Kidney capillary endothelial cell (primary cell): Measurements from ENCODE around the gene XK.

Experiments
- DNase-seq: peaks from one replicate; pipeline ENCODE4 v3.0.0-alpha.2; 2018; ENCODE audit warnings: low spot score

XK gene

DNA sequence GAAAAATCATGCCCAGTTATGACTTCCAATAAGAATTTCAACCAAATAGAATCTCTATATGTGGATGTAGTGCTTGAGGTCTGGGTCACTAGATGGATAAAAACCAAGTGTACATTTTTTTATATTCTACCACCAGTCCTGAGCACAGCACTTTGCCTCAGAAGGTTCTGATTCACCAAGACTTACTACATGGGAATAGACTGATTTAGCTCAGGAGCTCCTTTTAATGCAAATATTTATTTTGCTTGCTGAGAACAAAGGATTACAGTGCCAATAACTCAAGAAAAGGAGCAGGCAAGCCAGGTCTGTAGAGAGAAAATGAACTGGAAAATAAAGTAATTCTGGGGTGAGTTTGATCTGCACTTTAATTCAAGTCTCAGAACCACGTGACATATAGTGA, 6.4 kb upstream of the XK start:
- no peak for DNase-seq

DNA sequence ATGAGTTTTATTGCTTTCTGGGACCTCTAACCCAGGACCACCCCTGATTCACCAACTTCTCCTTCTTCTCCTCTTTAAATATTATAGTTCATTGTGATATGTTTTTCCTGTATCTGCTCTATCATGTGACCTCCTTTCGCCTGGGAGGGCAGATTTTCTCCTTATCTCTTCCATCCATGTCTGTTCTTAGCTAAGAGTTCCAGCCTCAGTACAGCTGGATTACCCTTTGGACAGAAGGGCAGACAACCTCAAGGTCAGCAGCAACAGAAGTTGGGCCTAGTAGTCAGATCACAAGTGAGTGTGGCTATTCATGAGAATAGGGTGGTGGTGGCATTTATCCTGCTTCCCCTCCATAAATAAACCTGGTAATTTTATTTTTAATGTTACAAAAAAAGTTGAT, 5.7 kb upstream of the XK start:
- DNase-seq = no peak

DNA sequence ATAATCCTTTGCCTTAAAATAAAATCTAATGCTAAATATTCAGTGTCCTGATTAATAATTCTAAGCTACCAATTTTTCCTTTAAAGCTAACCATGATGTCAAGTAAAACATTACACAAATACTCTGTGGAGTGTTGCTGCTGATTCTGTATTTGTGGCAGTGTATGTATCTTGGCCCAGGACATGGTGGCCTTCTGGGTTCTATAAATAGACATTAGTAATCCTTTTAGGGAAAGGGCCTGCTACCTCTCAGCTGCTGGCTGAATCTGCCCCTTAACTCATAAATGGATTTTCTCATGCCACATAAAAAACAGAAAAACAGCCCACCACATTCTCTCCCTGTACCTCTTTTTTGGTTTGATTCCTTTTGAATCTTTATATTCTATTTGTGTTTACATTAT, 1.2 kb upstream of the XK start:
- DNase-seq = no peak

DNA sequence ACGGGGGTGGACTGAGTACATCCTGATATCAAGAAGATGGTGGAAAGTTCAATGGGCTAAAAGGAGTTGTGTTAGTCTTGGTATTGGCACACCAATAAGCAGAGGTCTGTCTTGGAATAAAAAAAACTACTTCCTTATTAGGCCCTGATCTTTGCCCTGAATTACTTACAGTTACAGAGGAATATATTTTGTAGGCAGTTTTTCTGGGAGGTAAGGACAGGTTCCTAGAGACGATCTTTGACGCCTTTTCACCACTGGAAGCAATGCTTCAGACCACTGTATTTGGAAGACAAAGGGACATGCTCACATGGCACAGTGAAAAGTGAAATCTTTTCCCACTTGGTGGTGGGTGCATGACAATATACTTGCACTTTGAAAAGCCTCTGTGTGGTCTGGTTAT, 618 bp upstream of the XK start:
- DNase-seq = no peak

DNA sequence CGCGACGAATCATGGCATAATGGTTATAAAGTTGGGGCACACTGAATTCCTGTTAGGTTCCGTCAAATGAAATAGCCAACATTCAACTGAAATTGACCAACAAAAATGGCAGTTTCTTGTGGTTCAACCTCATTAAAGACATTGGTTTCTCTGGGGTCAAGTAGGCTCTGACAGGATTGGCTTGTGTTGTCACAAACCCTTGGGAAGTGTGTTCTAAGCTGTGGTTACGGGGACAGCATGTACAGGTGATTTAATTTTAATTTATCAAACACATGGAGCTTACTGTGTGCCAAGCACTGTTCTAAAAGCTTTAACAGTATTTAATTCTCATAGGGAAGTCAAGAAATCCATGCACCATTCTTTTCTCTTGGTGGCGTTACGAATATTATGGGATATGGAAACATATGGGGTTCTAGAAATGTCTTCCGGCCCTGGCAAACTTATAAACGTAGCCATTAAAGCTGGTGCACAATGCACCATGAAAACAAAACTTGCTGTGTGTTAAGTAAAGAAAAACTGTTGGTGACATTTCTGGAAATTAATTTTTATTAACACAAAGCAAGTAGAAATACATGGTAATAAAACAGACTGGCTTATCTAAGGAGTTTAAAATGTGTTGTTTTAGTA, 891 bp downstream of the XK start:
- DNase-seq = no peak

DNA sequence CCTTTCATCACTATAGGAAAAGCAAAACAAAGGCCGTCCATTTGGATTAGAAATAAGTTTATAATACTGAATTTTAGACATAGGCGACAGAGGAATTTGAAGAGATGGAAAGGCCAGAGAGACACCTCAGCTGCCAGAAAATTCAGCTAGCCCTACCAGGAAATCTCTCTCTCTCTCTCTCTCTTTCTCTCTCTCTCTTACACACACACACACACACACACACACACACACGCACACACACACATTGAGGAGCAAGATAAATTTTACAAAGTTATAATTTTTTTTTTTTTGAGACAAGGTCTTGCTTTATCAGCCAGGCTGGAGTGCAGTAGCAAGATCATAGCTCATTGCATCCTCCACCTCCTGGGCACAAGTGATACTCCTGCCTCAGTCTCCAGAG, 1.4 kb downstream of the XK start:
- no peak for DNase-seq

DNA sequence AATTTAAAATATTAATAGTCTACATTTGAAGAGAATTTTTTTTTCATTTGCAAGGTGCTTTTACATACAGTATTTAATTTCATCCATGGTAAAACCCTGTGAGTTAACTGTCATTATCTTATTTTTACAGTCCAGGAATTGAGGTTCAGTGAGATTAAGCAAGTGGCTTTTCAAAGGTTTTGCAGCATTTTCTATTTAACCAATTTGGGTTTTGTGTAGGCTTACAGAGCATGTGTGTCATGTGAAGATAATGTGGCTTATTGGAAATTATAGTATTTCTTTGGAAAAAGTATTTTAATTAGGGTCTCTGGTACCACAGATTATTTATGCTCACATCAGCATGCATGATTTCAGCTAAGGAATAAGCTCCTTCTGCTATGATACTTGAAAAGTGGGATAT, 4.5 kb downstream of the XK start:
- no peak for DNase-seq

DNA sequence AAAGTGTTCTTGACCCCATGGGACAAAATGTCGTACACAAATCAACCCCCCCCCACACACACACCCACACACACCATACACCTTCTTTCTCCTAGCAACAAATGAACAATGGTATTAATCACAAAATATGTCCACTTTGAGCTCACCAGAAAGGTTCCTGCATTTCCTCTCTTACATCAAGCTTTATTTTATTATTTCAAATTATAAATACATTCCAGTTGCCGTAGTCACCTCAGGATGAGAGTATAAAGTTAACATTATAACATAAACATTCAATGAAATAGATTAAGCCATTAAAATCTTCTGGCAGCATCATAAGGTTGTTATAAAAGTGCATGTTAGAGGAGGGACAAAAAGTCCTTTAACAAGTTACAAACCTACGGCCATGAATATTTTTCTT, 7.3 kb downstream of the XK start:
- no peak for DNase-seq

DNA sequence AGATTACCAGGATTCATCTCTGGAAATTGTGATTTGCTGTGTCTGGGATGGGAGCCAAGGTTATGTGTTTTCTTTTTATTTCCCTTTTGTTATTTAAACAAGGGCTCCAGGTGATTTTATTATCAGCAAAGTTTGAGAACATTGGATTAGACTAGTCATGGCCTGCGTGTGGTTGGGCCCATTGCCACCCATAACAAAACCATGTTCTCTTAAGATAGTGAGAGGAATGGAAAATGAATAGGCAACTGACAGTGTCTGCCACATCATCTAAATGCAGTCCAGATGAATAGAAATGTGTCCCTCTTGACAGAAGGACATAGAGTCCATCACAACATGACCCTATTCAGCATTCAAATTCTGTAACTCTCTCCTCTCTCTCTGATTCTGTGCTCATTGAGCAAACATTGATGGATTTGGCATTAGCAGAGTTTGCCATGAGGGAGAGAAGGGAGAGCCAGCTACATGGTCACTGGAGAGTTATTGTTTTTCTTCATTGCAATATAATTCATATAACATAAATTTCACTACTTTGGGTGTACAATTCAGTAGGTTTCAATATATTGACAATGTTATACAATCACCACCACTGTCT, 11.7 kb downstream of the XK start:
- no peak for DNase-seq

DNA sequence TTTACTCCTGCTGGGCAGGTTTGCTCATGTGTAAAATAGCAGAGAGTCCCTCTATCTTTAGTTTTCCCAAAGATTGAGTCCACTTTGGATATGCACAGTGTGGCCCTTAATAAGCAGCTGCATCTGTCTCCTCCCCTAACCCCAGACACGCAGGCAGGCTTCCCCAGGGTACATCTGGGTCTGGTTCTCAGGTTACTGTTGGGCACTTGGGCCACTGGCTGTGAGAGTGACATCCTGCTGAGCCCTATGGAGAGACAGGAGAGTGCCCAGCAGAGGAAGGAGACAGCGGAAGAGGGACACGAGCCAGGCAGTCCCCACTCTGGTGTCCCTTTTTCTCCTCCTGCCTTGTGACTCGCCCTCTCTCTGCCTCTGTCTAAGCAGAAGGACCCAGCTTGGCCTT, 16.0 kb downstream of the XK start:
- no peak for DNase-seq

DNA sequence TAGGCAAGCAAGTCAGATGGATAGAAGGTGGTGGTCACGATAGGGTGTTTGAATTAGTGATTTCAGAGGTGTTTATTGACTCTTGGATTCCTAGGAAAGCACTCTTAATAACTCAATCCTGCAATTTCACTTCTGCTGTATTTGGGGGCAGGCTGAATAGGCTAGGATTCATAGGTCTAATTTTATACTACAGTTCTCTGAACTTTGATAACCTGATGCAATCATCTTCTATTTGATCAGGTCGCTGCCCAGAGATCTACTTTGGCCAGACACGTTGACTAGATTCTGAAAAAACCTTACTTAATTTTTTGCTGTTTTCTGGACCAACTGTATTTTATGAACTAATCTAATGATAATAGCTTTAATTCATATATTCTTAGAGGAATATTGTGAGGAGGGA, 26.4 kb downstream of the XK start:
- no peak for DNase-seq

DNA sequence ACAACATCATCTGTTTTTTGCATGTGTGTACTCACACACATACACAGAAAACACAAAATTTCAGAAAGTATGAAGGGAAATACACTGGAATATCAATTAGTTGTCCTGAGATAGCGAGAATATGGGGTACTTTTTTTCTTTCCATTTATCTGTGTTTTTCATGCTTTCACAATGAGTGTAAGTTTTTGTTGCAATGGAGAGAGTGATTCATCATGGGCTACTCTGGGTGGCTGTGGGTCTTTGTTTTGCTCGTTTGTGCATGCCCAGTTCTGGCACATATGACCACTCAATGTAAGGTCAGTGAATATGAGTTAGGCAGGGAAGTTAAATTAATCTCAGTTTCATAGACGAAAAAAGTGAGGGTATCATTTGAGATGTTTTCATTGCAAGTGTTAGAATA, 26.9 kb downstream of the XK start:
- no peak for DNase-seq

DNA sequence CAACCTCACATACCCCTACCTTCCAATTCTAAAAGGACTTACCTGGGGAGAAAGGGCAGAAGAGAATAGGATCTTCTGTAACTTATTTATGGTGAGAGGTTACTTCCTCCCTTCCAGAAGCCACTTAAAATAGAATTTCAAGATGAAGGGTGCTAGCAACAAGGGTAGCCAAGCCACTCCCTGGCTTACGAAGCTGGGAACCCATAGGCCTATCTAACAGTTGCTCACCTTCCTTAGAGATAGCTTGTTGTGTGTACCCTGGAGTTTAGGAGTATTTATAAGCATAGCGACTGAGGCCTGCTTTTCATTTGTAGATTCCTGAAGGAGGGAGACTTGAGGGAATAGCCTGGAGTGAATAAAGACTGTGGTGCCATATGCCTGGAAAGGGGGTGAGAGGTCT, 28.9 kb downstream of the XK start:
- no peak for DNase-seq

DNA sequence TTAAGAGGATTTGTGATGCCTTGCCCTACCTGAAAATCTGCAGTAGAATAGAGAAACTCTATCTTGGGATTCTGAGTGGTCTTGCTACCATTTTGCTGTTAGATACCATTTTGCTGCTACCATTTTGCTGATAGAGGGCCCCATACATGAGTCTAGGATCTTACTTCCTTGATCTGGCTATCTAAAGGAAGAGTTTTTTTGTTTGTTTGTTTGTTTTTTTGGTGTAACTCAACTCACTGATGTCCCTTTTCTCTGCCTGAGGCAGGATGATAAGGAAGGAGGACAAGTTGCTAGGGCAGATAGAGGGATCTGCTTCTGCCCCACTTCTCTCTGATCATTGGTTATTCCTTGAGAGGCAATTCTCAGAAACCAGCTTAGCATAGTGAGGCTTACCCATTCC, 31.0 kb downstream of the XK start:
- DNase-seq = no peak

DNA sequence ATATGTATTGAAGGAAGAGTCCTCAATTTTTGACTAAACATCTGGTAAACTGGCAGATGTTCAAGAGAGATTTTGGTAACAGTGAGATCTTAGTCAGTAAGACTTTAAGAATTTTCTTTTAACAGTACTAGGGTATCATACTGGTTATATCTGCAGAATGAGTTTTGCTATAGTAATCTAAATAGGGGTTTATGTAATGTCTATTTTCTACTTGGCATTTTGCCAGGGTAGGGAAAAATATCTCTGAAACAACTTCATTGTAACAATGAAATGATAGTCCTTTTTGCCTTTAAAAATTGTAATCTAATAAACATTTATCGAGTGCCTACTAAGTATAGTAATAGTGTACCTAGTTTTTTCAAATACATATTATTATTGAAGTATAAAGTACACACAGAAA, 32.1 kb downstream of the XK start:
- DNase-seq = no peak

DNA sequence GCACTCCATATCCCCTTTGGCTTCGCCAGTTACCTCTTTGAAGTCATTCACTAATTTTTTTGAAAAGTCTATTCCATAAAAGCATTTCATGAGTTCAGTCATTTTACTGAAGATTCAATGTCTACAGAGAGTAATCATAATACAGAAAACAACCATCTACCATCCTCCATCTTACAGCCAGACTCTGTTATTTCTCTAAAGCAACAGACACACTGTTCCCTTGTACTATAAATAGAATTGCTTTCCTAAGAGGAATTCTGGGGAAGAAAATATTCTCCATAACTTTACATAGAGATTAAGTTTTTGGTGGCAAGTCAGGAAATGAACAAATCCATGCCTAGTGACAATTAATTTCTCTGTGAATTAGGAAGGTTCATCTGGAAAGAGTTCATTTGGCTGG, 37.0 kb downstream of the XK start:
- DNase-seq = no peak

DNA sequence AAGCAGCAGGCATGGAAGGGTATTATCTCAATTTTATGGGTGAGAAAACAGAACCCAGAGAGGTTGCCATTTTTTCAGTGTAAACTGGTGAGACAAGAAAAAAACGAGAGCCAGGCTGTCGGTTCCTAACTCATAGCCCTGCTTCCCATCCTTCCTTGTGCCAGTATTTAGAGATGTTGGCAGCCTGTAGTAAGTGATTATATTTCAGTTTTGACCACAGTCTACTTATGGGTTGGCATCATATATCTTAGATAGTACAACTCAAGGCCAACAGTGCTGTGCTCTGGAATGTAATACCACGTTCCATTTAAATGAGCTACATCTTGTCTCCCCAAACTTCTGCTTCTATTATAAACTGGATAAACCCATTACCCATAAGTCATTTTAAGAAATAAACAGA, 40.8 kb downstream of the XK start:
- no peak for DNase-seq

DNA sequence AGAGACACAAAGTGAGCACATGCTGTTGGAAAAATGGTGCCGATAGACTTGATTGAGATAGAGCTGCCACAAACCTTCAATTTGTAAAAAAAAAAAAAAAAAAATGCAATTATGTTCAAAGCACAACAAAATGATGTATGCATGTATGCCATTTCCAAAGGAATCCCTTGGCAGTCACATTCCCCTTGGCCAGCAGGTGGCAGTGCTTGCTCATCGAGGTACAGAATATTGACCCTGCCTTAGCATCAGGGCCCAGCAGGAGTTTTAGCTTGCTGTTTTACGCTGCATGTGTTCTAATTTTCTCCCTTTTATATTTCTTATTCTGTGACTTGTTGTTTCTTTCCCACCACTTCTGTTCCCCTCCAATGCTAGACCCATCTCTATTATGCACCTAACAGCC, 59.8 kb downstream of the XK start:
- DNase-seq = peak; percentile 48

DNA sequence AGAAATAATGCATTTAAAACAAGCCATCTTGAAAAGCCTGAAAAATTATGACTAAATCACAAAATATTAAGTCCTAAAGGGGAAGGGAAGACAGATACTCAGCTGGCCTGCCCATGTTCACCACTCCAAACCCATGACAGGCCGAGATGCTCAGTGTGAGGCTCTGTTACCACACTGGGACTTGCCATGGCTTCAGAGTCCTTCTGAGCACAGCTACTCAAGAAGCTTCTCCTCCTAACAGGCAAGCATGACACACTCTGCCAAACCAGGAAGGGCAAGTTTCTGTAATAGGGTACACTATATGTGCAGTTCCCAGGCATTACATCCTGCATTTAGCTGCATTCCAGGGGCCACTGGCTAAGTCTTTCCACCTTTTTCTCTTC, 60.2 kb downstream of the XK start:
- no peak for DNase-seq

DNA sequence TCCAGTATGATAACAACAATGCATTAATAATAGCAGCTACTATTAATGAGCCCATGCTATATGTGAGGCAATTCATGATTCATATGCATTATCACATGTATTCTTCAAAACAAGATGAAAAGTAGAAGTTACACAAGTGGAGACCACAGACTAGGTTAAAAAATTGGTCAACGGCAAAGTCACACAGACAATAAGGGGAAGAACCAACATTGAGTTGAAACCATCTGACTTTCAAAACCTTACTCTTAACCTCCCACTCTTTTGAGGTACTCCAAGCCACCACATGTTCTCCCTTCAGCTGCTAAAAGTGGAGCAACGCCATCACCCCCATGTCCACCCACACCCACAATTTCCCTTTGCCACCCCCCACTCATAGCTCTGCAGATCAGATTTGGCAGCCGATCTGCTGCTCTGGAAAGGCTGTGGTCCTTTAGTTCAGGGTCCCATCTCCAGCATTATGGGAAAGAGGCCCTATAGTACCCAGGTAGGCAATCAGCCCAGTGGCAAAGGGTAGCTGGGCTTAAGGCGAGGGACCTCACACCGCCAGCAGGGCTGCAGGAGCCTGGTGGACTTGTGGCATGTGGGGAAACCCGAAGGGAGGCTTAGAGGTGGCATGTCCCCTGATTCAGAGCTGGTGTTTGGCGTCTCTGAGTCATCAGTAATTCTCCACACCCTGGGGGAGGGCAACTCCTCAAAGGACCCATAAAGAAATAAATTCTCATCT, 60.8 kb downstream of the XK start:
- no peak for DNase-seq

DNA sequence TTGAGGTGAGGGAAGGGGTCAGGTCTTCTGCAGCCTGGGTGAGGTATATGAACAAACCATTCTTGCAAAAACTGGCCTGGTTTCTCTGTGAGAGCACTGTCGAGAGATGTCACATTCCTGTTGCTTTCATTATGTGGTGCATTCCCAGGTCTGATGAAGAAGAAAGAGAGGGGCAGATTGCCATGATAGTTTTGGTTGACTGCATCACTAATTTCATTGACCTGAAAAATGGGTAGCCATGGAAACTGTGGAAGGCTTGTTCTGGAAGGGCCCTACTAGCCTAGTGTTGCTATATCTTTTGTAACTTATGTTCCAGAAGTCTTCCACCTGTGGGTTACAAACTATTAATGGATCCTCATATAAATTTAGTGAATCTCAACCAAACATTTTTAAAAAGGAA, 61.4 kb downstream of the XK start:
- no peak for DNase-seq

DNA sequence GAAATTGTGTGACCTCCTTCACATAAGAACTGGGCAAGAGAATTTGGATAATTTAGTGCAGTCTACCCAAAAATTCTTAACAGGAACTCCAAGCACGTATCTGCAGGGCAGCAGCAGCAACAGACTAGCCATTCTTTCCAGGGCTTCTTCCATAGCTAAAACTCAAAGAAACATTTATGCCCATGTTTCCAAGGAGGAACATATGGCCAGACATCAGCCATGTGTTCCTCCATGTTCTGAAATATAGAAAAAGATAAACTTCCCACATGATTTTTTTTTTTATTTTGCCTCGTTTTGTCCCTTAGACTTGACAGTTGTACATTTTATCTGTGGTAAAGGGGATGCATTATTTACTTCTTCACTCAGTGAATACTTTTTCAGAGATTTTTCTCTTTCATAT, 66.7 kb downstream of the XK start:
- no peak for DNase-seq

DNA sequence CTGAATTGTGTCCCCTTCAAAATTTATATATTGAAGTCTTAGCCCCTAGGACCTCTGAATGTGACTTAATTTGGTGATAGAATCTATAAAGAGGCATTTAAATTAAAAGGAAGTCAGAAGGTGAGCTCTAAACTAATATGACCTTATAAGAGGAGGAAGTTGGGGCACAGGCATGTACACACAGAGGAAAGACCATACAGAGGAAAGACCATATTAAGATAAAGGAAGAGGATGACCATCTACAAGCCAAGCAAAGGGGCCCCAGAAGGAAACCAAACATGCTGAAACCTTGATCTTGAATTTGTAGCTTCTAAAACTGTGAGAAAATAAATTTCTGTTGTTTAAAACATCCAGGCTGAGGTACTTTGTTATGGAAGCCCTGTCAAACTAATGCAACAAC, 67.3 kb downstream of the XK start:
- no peak for DNase-seq

DNA sequence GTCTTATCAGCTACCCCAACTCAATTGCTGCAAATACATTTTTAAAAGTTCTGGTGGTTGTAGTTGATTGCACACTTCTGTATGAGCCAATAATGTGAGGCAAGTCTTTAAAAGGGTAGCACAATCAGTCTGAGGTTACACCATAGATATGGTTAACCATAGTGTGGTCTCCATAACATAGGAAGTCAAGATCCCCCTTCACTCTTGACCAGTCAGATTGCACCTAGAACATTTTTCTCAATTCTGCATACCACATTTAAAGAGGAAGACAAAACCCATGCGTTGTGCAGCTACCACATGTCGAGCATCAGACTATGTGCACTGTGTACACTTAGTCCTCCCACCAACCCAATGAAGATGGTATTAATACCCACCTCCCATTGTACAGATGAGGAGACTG, 67.8 kb downstream of the XK start:
- no peak for DNase-seq
